Endothelial cell of umbilical vein (primary cell): Measurements from ENCODE around the gene MRPS5.

ENCODE experiments used
- EZH2 ChIP-seq: IDR thresholded peaks from 2 replicates; pipeline ENCODE4 v1.6.1; 2012; ENCODE audit warnings: borderline replicate concordance, low read depth, mild to moderate bottlenecking, moderate library complexity, low read length, inconsistent platforms; ENCODE audit not compliant: severe bottlenecking
- JUN ChIP-seq: IDR thresholded peaks from 2 replicates; pipeline ENCODE4 v1.6.1; 2011; ENCODE audit warnings: borderline replicate concordance, low read depth; ENCODE audit not compliant: insufficient read length, insufficient read depth
- POLR2A ChIP-seq: IDR thresholded peaks from 2 replicates; pipeline ENCODE4 v1.6.1; 2012; ENCODE audit warnings: low read depth, mild to moderate bottlenecking, control low read depth, low read length
- POLR2AphosphoS5 ChIP-seq: IDR thresholded peaks from 2 replicates; pipeline ENCODE4 v1.6.1; 2012; ENCODE audit warnings: low read depth, mild to moderate bottlenecking, control low read depth, low read length, moderate library complexity; ENCODE audit not compliant: insufficient read depth
- TF ChIP-seq, protein P1 (sequence below), 2 donors: IDR thresholded peaks; 1 replicate in 1 of 2; 2 replicates in 1 of 2; pipeline ENCODE4 v1.5.1; 2011; ENCODE audit warnings: low read length in 2 of 2, mild to moderate bottlenecking in 2 of 2, moderate library complexity in 2 of 2, control low read depth in 1 of 2, inconsistent platforms in 1 of 2, low read depth in 1 of 2; ENCODE audit not compliant: insufficient read depth in 1 of 2; ENCODE audit errors: extremely low read depth in 1 of 2

DNA sequence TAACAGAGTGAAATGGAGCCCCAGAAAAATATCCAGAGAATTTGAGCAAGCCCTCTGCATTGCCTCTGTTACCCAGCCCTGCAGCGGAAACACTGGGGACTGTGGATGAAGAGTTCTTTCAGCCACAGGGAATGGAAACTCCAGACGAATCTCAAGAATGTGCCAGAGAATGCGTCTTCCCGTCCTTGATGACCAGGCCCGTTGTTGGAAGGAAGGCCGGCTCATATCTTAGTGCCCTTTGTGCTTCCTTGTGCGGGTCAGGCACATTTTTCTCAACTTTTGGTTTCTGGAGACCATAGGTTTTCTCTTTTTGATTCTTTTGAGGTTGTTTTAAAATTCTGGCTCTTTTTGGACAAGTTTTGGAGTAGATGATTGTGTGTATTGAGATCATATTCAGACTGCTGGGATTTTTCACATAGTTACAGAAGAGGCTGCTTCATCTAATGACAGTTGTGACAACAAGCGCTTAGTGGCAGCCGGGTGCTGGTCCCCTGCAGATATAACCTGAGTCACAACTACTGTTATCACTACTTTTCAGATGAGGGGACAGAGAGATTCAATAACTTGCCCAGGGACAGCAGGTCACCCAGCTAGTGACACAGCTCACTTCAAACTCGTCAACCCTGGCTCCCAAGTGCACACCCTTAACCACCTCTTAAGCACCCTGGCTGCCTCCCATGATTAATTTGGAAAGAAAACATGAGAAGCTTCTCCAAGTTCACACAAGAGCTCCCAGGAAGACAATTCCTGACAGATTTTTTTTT lies 80.4 kb downstream of the MRPS5 start:
- TF ChIP-seq POLR2A (no peak), JUN (no peak), EZH2 (no peak), POLR2AphosphoS5 (no peak)
- TF ChIP-seq, protein P1, sequence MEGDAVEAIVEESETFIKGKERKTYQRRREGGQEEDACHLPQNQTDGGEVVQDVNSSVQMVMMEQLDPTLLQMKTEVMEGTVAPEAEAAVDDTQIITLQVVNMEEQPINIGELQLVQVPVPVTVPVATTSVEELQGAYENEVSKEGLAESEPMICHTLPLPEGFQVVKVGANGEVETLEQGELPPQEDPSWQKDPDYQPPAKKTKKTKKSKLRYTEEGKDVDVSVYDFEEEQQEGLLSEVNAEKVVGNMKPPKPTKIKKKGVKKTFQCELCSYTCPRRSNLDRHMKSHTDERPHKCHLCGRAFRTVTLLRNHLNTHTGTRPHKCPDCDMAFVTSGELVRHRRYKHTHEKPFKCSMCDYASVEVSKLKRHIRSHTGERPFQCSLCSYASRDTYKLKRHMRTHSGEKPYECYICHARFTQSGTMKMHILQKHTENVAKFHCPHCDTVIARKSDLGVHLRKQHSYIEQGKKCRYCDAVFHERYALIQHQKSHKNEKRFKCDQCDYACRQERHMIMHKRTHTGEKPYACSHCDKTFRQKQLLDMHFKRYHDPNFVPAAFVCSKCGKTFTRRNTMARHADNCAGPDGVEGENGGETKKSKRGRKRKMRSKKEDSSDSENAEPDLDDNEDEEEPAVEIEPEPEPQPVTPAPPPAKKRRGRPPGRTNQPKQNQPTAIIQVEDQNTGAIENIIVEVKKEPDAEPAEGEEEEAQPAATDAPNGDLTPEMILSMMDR (IDR thresholded peaks at IDR 0.05; ENCODE audit: extremely low read depth in 1 of 2, insufficient read depth in 1 of 2, low read depth in 1 of 2, low read length in 2 of 2), result no peak
